Peyer's patch (tissue), 4 donors: ENCODE results near the gene PKN2. TPM values are rescaled to one million over a fixed set of nuclear protein-coding genes. Genes with fewer than 3 reads are reported as not detected.

Source experiments
- DNase-seq, 3 donors: peaks; one replicate each; pipeline ENCODE4 v3.0.0-alpha.2; 2017 to 2019
- H3K27ac ChIP-seq, 4 donors: fragments of 200-600 bp; sonication (generic); one replicate each; pipeline ENCODE4 v1.5.1; 2016 to 2019
- H3K27me3 ChIP-seq, 2 donors: fragments of 200-600 bp; sonication (generic); one replicate each; pipeline ENCODE4 v1.5.1; 2019
- H3K36me3 ChIP-seq, 3 donors: fragments of 200-600 bp; sonication (generic); one replicate each; pipeline ENCODE4 v1.5.1; 2016 to 2019
- H3K4me1 ChIP-seq, 4 donors: fragments of 200-600 bp; sonication (generic); one replicate each; pipeline ENCODE4 v1.5.1; 2016 to 2019
- H3K4me3 ChIP-seq, 4 donors: fragments of 200-600 bp; sonication (generic); 1 replicate in 3 of 4; 2 replicates in 1 of 4; pipeline ENCODE4 v1.5.1; 2016 to 2019; ENCODE audit warnings: mild to moderate bottlenecking in 1 of 4
- H3K9me3 ChIP-seq, 4 donors: fragments of 200-600 bp; sonication (generic); one replicate each; pipeline ENCODE4 v1.5.1; 2016 to 2019; ENCODE audit warnings: mild to moderate bottlenecking in 1 of 4
- CTCF ChIP-seq, 6 experiments: fragments of 450-650 bp in 4 of 6; fragments of 200-600 bp in 2 of 6; sonication (generic) in 1 of 6; IDR thresholded peaks; one replicate each; pipeline ENCODE4 v1.5.1; 2017 to 2019; ENCODE audit warnings: antibody characterized with exemption in 6 of 6, mild to moderate bottlenecking in 3 of 6, moderate library complexity in 1 of 6
- POLR2A ChIP-seq, 2 donors: fragments of 450-650 bp; IDR thresholded peaks; one replicate each; pipeline ENCODE4 v1.5.1; 2017; ENCODE audit warnings: antibody characterized with exemption in 2 of 2, mild to moderate bottlenecking in 2 of 2, moderate library complexity in 2 of 2
- total RNA-seq, 4 donors: library from RNA; depleted of rRNA; stranded (reverse); fragments of >200 nt; gene quantifications; one replicate each; pipeline ENCODE4 v1.1.0, GENCODE V29; 2016

Gene PKN2
- total RNA-seq, 4 donors from 2014 or later = 97.6 to 201 (median 105) TPM

DNA sequence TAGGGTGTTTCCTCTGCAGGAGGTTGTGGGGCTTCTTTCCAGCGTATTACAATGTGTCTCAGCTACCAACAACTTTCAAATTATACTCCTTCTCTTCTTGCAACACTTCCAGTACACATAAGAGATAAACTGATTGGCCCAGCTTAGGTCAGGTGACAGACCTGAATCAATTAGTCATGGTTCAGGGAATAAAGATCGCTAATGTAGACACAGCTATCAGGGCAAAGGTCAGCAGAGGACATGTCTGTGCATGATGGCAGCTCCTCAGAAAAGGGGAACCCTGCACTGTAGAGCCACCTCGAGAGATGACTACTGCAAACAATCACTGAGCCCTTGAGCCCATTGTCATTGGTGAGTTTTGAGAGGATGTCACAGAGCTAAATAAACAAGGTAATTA, 36.8 kb upstream of the PKN2 start:
- TF ChIP-seq CTCF (IDR thresholded peaks at IDR 0.05) = no peak
- Histone ChIP-seq H3K4me1 (no peaks in the 10 kb centered on the region), H3K27me3 (no peaks in the 10 kb centered on the region), H3K9me3 (no peaks in the 10 kb centered on the region), H3K27ac (peak overlapping the region in 1 of 4 donors; percentile 38), H3K36me3 (no peaks in the 10 kb centered on the region), H3K4me3 (no peak overlapping the region)
- DNase-seq = peak in 1 of 3 donors; percentile 67

GRCh38 chr1:88647749-88648415, 36.2 kb upstream of the PKN2 start:
- no peaks in the 10 kb centered on the region for H3K36me3 ChIP-seq
- DNase-seq = no peak
- H3K4me1 ChIP-seq = no peaks in the 10 kb centered on the region
- H3K27me3 ChIP-seq = no peaks in the 10 kb centered on the region
- H3K27ac ChIP-seq = no peak overlapping the region
- no peaks in the 10 kb centered on the region for H3K9me3 ChIP-seq
- H3K4me3 ChIP-seq = no peak overlapping the region
- no peak for TF ChIP-seq POLR2A (IDR thresholded peaks at IDR 0.05)
- no peak for TF ChIP-seq CTCF (IDR thresholded peaks at IDR 0.05)

- TF ChIP-seq CTCF (IDR thresholded peaks at IDR 0.05) (no peak), POLR2A (IDR thresholded peaks at IDR 0.05) (no peak)
- H3K27ac ChIP-seq = no peak overlapping the region
- H3K9me3 ChIP-seq = no peaks in the 10 kb centered on the region
- no peaks in the 10 kb centered on the region for H3K36me3 ChIP-seq
- no peak for DNase-seq
- H3K4me3 ChIP-seq = no peak overlapping the region
- no peaks in the 10 kb centered on the region for H3K27me3 ChIP-seq
- no peaks in the 10 kb centered on the region for H3K4me1 ChIP-seq
Measured at GRCh38 chr1:88648706-88649105, 35.4 kb upstream of the PKN2 start.

DNA sequence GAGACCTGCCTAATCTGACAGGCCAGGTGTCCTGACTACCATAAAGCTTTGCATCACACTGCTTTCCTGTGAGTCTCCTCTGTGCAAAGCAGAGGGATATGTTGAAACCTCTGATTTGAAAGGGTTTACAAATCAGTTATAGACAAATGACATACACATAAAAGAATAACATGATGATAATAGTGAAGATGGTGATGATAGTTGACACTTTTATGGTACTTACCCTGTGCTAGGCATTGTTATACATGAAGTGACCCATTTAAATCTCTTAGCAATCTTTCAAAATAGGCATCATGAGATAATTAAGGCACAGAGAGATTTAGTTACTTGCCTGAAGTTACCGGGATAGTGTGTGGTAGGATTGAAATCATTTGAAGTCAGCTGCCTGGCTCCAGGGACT, 34.1 kb upstream of the PKN2 start:
- H3K27me3 ChIP-seq = no peaks in the 10 kb centered on the region
- H3K4me3 ChIP-seq = no peak overlapping the region
- TF ChIP-seq POLR2A (IDR thresholded peaks at IDR 0.05) (no peak), CTCF (IDR thresholded peaks at IDR 0.05) (no peak)
- peaks cover 0 to 4% (median 0%) of the 10 kb centered on the region in 4 donors for H3K4me1 ChIP-seq
- H3K9me3 ChIP-seq = no peaks in the 10 kb centered on the region
- DNase-seq = no peak
- H3K27ac ChIP-seq = no peak overlapping the region
- H3K36me3 ChIP-seq = no peaks in the 10 kb centered on the region

GRCh38 chr1:88650676-88651418, 33.2 kb upstream of the PKN2 start:
- Histone ChIP-seq H3K9me3 (no peaks in the 10 kb centered on the region), H3K4me3 (no peak overlapping the region), H3K27ac (no peak overlapping the region), H3K27me3 (no peaks in the 10 kb centered on the region), H3K4me1 (peaks cover 0 to 11% (median 0%) of the 10 kb centered on the region in 4 donors), H3K36me3 (no peaks in the 10 kb centered on the region)
- DNase-seq = no peak
- TF ChIP-seq POLR2A (IDR thresholded peaks at IDR 0.05) = no peak

DNA sequence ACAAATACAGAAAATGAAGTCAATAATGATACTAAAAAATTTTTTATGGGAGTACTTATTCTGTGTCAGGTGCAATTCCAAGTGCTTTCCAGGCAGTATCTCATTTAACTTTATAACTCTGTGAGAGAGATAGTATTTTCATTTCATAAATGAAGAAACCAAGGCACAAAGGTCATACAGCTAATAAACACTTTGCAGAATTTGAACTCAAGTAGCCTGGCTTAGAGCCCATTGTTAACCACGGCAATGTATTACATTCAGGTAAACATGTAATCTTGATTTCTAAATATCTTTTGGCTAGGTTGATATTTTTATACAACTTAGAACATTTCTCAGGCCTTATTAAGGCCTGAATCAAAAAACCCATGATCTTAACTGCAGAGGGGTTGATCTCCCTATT, 28.9 kb upstream of the PKN2 start:
- Histone ChIP-seq H3K9me3 (no peaks in the 10 kb centered on the region), H3K4me1 (peaks cover 0 to 11% (median 0%) of the 10 kb centered on the region in 4 donors), H3K36me3 (no peaks in the 10 kb centered on the region), H3K27ac (peak overlapping the region in 2 of 4 donors; percentile 27 to 37), H3K4me3 (no peak overlapping the region), H3K27me3 (no peaks in the 10 kb centered on the region)
- DNase-seq = no peak
- TF ChIP-seq CTCF (IDR thresholded peaks at IDR 0.05) = no peak
- TF ChIP-seq POLR2A (IDR thresholded peaks at IDR 0.05) = no peak
